HL-60/S4 (cell line): Measurements from ENCODE around the gene DGCR2.
"Not testable (repeated sequence)": the region's sequence is repeated elsewhere in the genome, so short reads cannot be mapped to it uniquely, and the experiment has no call there.

Source experiments
- in situ Hi-C: fragments of 300-500 bp; cut with MboI; formaldehyde crosslinking; loops from 2 replicates; pipeline ENCODE4 v1.14.3; 2022; ENCODE audit warnings: low sequenced_read_pairs

Gene DGCR2

DNA sequence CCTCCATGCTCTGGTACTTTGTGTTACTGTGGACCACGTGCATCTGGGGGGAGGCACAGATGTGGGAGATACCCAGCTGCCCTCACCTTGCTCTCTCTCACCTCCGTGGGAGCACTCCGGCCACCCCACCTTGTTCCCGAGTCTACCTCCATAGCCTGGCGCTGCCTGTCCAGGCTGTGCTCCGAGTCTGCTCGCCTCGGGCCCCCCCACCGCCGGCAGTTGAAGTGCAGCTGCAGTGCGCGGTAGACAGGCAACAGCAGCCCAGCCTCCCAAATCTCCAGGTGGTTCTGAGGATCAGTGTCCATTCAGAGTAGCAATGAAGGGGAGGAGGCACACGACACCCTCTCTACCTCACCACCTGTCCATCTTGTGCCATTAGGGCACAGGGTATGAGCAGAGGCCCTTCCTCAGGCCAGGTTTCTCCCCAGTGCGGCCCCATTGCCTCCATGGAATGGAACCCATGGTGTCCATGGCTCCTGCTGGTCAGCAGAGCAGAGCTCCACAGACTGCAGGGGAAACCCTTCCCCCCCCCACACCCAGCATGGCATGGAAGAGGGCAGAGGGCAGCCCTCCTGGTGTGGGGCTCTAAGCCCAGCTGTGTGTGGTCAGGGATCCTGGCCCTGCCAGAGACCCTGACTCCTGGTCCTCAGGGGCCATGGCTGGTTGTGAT, 89.2 kb downstream of the DGCR2 start:
- in situ Hi-C loops, result not testable (repeated sequence)

- in situ Hi-C loops, result not testable (repeated sequence)
Measured at GRCh38 chr22:19032156-19032785, 89.9 kb downstream of the DGCR2 start.

GRCh38 chr22:19030889-19031252, 91.3 kb downstream of the DGCR2 start:
- in situ Hi-C loops, result not testable (repeated sequence)

GRCh38 chr22:19030226-19030888, 91.9 kb downstream of the DGCR2 start:
- in situ Hi-C loops, result not testable (repeated sequence)

DNA sequence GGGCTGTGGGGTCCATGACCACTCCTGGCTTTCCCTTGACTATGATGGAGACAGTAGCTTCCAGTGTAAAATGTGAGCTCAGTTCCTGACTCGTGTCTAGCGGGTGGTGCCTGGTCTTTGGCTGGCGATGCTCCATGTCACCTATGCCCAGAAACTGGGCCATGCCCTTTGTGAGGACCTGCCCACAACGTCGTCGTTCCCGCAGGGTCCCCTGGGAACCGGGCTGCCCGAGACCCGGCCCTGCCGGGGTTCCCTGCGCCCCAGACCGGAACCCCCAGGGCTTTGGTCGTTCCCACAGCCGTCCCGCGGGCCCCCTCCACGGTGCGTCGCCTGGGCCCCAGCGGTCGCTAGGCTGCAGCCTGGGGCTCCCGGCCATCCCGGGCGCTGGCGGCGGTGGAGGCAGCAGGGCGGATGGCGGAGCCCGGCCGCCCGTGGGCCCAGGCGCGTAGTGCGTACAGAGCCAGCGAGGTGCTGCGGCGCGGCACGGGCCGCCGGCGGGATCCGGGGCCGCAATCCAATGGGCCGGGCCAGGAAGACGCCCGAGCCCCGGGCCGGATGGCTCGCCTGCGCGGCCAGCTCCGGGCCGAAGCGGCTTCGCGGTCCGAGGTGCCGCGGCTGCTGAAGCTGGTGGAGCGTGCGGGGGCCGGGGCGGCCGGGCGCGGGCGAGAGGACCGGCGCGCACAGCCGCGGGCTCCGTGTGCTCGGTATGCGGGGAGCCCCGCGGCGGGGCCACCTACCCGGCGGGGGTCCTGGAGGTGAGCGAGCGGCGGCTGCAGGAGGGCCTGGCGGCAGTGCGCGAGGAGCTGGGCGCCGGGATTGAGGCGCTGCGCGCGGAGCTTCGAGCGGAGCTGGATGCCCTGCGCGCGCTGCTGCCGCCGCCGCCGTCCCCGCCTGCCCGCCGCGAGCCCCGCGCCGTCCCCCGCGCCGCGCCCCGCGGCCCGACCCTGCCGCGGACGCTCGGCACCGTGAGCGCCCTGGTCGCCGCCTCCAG, 92.8 kb downstream of the DGCR2 start:
- in situ Hi-C loops, result not testable (repeated sequence)

DNA sequence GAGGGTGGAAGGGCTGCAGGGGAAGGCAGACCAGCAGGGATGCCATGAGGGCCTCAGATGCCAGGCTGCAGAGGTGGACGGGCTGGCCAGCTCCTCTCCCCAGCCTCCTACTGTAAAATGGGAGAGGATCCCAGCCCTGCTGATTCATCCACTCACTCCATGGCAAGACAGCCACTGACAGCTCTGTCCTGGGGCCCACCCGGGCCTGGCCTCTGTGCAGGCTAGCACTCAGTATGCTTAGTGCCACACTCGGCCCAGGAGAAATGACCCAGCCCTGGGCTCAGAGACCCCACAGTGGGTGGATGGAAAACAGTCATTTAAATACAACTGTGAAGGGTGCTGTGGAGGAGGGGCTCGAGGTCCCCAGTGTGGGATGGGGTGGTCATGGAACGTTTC, 94.2 kb downstream of the DGCR2 start:
- in situ Hi-C loops, result not testable (repeated sequence)

DNA sequence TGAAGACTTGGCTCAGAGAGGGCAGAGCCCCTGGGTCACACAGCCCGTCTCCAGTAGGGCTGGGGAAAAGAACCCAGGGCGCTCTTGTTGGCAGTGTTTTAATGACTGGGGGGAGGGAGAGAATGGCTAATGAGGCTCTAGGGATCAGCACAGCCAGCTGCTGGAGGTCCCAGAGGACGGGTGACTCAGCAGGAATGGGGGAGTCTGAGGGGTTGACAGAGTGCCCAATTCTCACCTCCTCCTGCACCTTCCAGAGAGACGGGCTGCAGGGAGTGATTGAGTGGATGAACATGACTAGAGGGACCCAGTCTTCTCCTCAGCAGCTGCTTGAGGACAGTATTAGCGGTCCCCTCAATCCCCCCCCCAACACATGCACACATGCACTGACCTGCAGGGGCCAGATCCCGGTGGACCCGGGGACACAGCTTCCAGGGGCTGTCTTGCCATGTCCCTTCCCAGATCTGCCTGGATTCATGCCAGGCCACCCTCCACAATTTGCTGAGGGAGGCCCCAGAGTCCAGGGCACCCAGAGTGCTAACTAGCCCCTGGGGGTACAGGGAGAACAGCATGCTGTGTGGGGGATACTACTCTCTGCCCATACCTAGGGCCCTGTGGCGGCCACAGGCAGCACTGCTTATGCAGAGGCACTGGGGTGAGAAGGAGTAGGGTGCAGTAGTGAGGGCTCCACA, 94.7 kb downstream of the DGCR2 start:
- in situ Hi-C loops, result not testable (repeated sequence)

DNA sequence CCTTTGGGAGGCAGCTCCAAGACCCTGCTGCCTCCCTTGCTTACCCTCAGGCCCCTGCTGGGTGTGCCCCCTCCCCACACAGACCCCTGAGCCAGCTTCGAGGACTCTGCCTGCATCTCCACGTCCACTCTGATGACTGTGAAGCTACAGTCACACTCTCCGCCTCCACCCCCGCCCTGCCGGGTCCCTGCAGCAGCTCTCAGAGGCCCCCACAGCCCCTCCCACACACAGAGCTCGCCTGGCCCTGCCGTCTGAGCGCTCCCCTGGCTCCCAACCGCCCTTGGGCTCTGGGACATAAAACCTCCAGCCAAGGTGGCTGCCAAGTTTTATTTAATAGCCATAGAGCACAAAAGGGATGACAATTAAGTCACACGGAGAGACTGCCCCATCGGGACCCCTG, 96.1 kb downstream of the DGCR2 start:
- in situ Hi-C loops, result not testable (repeated sequence)

GRCh38 chr22:19024956-19025489, 97.2 kb downstream of the DGCR2 start:
- in situ Hi-C loops, result not testable (repeated sequence)

GRCh38 chr22:19023931-19024330, 98.3 kb downstream of the DGCR2 start:
- in situ Hi-C loops, result not testable (repeated sequence)

DNA sequence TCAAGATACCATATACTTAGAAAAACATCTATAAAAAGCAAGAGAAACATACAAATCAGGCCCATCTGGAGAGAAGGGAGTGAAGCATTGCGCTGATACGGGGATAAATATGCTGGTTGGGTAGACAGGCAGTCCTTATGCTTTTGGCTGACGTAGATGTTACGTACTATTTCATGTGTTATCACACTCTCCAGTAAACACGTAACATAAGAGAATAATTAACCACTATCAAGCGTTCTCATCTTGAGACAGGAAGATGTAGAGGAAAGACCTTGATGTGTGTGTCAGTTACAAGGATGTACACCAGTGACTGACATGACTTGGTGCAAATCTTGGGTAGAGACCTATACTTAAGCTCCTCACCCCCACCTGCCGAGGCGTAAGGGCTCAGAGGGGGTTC, 99.5 kb downstream of the DGCR2 start:
- in situ Hi-C loops, result no loop called here

DNA sequence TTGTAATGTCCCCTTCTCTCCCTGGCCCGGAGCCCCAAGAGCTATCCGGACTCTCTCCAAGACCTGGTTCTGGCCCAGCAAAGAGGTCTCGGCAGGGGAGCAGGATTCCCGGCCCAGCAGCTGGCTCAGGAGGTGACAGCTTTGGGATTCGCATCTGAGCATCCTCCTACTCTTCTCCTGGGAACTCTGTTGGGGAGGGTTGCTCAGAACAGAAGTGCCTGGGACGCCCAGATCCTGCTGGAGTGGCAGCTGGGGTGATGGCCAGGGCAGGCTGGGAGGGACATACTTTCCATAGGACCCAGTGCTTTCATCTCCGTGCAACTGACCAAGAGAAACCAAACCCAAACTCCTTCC, 102.6 kb downstream of the DGCR2 start:
- in situ Hi-C loops, result no loop called here

GRCh38 chr22:19019029-19019678, 103.1 kb downstream of the DGCR2 start:
- in situ Hi-C loops, result no loop called here

GRCh38 chr22:19018256-19018655, 104.0 kb downstream of the DGCR2 start:
- in situ Hi-C loops, result no loop called here

GRCh38 chr22:19016081-19016766, 106.0 kb downstream of the DGCR2 start:
- in situ Hi-C loops, result no loop called here

DNA sequence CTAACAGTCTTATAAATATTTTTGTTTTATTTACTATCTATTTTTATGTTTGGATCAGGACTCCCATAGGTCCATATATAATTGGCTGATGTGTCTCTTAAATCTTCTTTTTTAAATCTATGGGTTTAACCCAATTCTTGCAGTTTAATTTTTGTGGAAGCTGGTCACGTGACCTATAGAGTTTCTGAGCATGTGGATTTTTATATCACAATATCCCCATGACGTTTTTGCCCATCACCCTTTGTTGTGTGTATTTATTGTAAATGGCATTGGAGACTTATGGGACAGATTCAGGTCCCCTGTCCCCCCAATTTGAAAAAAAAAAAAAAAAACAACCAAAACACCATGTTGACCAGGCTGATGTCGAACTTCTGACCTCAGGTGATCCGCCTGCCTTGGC, 107.3 kb downstream of the DGCR2 start:
- in situ Hi-C loops, result no loop called here

- in situ Hi-C loops, result not testable (repeated sequence)
Measured at GRCh38 chr22:19013881-19014598, 108.2 kb downstream of the DGCR2 start.

DNA sequence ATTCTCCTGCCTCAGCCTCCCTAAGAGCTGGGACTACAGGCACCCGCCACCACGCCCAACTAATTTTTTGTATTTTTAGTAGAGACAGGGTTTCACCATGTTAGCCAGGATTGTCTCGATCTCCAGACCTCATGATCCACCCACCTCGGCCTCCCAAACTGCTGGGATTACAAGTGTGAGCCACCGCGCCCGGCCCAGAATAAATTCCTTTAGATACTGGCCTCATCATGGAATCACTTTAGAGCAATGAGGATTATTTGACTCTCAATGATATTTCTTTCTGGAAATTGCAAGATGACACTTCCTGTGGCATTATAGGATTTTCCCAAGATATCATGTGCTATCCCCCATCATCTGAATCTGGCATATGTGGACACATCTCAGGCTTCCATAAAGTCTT, 108.8 kb downstream of the DGCR2 start:
- in situ Hi-C loops, result not testable (repeated sequence)
